Spleen (tissue), 7 donors: ENCODE data around the gene TLK1.

Source experiments
- POLR2A ChIP-seq, 3 donors: fragments of 450-650 bp; IDR thresholded peaks; one replicate each; pipeline ENCODE4 v1.5.1; 2017; ENCODE audit warnings: antibody characterized with exemption in 3 of 3, mild to moderate bottlenecking in 1 of 3
- TF ChIP-seq, protein P1 (sequence below), 11 experiments: fragments of 200-600 bp in 7 of 11; fragments of 450-650 bp in 4 of 11; sonication (generic) in 4 of 11; IDR thresholded peaks in 8 of 11; conservative IDR thresholded peaks in 3 of 11; 1 replicate in 7 of 11; 2 replicates in 4 of 11; pipeline versions ENCODE4 v1.4.0 to v1.8.0; 2016 to 2021; ENCODE audit warnings: antibody characterized with exemption in 11 of 11, inconsistent platforms in 4 of 11, mild to moderate bottlenecking in 1 of 11
- donor health status: DM: no; HTN: no; CAD: no; lungs with moderate emphysema.
- donor health status: DM: no; HTN: no; CAD: no.
- donor health status: DM: no; HTN: no; CAD: no.

DNA sequence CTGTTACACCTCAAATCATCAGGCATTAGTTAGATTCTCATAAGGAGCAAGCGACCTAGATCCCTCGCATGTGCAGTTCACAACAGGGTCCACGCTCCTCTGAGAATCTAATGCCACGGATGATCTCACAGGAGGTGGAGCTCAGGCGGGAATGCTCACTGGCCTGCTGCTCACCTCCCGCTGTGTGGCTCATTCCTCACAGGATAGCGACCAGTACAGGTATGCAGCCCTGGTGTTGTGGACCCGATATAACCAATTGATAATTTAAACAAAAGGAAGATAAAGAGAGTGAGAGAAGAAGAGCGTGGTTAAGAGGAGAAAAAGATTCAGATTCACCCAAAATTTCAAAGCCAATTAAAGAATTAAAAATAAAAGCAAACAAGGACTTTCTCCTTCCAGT is 20.8 kb downstream of the TLK1 start:
- TF ChIP-seq, protein P1, sequence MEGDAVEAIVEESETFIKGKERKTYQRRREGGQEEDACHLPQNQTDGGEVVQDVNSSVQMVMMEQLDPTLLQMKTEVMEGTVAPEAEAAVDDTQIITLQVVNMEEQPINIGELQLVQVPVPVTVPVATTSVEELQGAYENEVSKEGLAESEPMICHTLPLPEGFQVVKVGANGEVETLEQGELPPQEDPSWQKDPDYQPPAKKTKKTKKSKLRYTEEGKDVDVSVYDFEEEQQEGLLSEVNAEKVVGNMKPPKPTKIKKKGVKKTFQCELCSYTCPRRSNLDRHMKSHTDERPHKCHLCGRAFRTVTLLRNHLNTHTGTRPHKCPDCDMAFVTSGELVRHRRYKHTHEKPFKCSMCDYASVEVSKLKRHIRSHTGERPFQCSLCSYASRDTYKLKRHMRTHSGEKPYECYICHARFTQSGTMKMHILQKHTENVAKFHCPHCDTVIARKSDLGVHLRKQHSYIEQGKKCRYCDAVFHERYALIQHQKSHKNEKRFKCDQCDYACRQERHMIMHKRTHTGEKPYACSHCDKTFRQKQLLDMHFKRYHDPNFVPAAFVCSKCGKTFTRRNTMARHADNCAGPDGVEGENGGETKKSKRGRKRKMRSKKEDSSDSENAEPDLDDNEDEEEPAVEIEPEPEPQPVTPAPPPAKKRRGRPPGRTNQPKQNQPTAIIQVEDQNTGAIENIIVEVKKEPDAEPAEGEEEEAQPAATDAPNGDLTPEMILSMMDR (IDR thresholded peaks at IDR 0.05 in 8 of 11, conservative IDR thresholded peaks at IDR 0.05 in 3 of 11), result no peak
- TF ChIP-seq POLR2A (IDR thresholded peaks at IDR 0.05), result no peak
